Measurements from ENCODE around the gene PLD5. TPM values are rescaled to one million over a fixed set of nuclear protein-coding genes. Genes with fewer than 3 reads are reported as not detected.
"Not testable (repeated sequence)": the region's sequence is repeated elsewhere in the genome, so short reads cannot be mapped to it uniquely, and the experiment has no call there.

Gene PLD5
- total RNA-seq, 1 donor from 2014 or later, result not detected

- intact Hi-C loops (cut with micrococcal nuclease), result not testable (repeated sequence)
These were observed 241.6 kb downstream of the PLD5 start for GRCh38 chr1:242282758-242283485.

- intact Hi-C loops (cut with micrococcal nuclease), result not testable (repeated sequence)
These were observed 246.1 kb downstream of the PLD5 start for GRCh38 chr1:242278406-242278805.

- intact Hi-C loops (cut with micrococcal nuclease), result not testable (repeated sequence)
These were observed 247.7 kb downstream of the PLD5 start for GRCh38 chr1:242276769-242277168.

GRCh38 chr1:242267004-242267403 is 257.5 kb downstream of the PLD5 start:
- intact Hi-C loops (cut with micrococcal nuclease), result not testable (repeated sequence)

GRCh38 chr1:242264419-242264818 is 260.1 kb downstream of the PLD5 start:
- intact Hi-C loops (cut with micrococcal nuclease), result not testable (repeated sequence)

- intact Hi-C loops (cut with micrococcal nuclease), result no loop called here
These were observed 279.2 kb downstream of the PLD5 start for GRCh38 chr1:242245255-242245654.

- intact Hi-C loops (cut with micrococcal nuclease), result no loop called here
These were observed 281.0 kb downstream of the PLD5 start for GRCh38 chr1:242243472-242243871.

- intact Hi-C loops (cut with micrococcal nuclease), result no loop called here
These were observed 281.5 kb downstream of the PLD5 start for GRCh38 chr1:242242983-242243382.

- intact Hi-C loops (cut with micrococcal nuclease), result no loop called here
These were observed 282.6 kb downstream of the PLD5 start for GRCh38 chr1:242241936-242242335.

- intact Hi-C loops (cut with micrococcal nuclease), result no loop called here
These were observed 283.8 kb downstream of the PLD5 start for GRCh38 chr1:242240691-242241090.

GRCh38 chr1:242240077-242240476 is 284.4 kb downstream of the PLD5 start:
- intact Hi-C loops (cut with micrococcal nuclease), result no loop called here

- intact Hi-C loops (cut with micrococcal nuclease), result no loop called here
These were observed 285.1 kb downstream of the PLD5 start for GRCh38 chr1:242239398-242239797.

- intact Hi-C loops (cut with micrococcal nuclease), result no loop called here
These were observed 287.4 kb downstream of the PLD5 start for GRCh38 chr1:242237051-242237450.

GRCh38 chr1:242228991-242229390 is 295.5 kb downstream of the PLD5 start:
- intact Hi-C loops (cut with micrococcal nuclease), result no loop called here

GRCh38 chr1:242225767-242226573 is 298.5 kb downstream of the PLD5 start:
- intact Hi-C loops (cut with micrococcal nuclease), result no loop called here

- intact Hi-C loops (cut with micrococcal nuclease), result not testable (repeated sequence)
These were observed 299.4 kb downstream of the PLD5 start for GRCh38 chr1:242224878-242225766.

GRCh38 chr1:242224461-242224860 is 300.0 kb downstream of the PLD5 start:
- intact Hi-C loops (cut with micrococcal nuclease), result no loop called here

- intact Hi-C loops (cut with micrococcal nuclease), result no loop called here
These were observed 304.6 kb downstream of the PLD5 start for GRCh38 chr1:242219905-242220304.

GRCh38 chr1:242219298-242219901 is 305.1 kb downstream of the PLD5 start:
- intact Hi-C loops (cut with micrococcal nuclease), result no loop called here

GRCh38 chr1:242216368-242216767 is 308.1 kb downstream of the PLD5 start:
- intact Hi-C loops (cut with micrococcal nuclease), result no loop called here

GRCh38 chr1:242214455-242214854 is 310.0 kb downstream of the PLD5 start:
- intact Hi-C loops (cut with micrococcal nuclease), result not testable (repeated sequence)
